ENCODE measurements around the gene TLE7. TPM values are rescaled to one million over a fixed set of nuclear protein-coding genes. Genes with fewer than 3 reads are reported as not detected.

Gene TLE7
- polyA plus RNA-seq, 3 donors, result not detected

DNA sequence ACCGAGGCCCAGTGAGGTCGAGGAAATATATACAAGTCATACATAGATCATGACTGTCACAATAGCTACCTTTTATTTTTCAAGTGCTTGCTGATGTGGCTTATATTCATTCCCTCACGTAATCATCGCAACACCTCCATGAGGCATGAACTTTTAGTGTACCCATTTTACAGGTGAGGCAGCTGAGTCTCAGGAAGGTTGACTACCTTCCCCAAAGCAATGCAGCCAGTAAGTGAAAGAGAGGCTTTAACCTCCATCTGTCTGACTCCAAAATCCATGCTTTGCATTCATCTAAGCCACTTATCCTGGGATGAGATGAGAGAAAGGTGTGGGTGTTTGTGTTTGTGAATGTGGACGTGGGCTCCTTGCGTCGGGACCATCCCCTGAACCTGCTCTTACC is 52.5 kb downstream of the TLE7 start:
- H3K27ac ChIP-seq (ENCODE audit: low read depth, low read length), result no peak overlapping the region
- 73 to 80% (median 80%) methylated on average over 7 of the region's 7 CpGs for WGBS, 3 donors

DNA sequence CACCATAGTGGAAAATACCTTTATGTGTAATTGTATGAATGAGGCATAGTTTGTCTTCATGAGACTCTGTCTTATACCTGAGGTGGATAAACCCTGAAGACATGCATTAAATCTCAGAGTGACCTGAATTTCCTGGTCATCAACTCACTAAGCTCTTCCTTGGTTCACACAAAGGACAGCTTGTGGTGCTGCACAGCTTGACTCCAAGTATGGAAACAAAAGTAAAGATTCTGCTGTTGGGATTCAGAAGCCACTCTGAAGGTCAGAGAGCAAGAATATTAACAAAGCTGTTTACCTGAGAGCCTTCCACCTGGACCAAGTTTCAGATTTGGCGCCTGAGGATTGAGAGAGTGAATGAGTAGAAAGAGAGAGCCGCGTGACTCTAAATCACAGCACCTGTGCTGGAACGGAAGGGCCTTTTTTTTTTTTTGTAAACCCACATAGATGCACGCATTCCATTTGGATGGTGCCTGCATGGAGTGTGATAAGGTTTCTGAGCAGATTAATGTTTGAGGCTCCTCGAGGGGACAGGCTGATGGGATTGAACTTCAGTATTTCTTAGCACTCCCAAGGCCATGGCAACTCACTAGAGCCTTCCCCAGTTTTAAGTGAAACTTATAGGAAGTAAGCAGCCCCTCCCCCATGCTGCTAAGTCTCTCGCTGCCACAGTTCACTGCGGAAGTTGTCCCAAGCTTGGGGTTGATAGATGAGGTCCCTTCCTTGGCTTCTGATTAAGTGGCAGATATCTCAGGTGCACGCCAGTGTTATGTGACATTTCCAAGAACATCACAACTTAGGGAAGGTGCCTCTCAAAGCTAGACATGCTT is 54.6 kb downstream of the TLE7 start:
- WGBS, 3 donors, result 12 to 21% (median 16%) methylated on average over 9 of the region's 9 CpGs

DNA sequence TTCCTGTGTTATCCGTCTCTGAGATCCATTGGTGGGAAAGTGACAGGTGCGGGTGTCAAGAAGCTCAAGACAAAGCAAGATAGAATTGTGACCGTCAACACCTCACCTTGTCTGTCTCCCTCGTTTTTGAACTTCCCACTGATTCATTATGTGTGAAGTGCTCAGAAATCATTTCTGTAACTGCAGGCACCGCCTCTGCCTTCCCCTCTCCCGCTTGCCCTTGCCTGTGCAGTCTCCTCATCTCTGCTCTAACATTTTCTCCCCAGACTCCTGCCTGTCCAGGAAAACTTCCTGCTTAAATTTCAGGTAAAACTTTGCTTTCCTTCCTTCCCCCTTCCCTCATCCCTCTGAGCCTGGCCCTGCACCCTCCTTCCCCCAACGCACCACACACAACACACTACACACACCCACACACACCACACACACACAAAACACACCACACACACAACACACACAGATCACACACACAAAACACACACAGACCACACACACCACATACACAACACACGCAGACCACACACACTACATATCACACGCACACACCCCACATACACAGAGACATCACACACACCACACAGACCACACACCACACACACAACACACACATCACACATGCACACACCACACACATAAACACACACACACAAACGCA is 57.7 kb downstream of the TLE7 start:
- WGBS, 3 donors, result 50 to 66% (median 64%) methylated on average over 10 of the region's 10 CpGs
- H3K27ac ChIP-seq (ENCODE audit: low read depth, low read length), result no peak overlapping the region

More for the DNA sequence above, 54.6 kb downstream of the TLE7 start:
- H3K27ac ChIP-seq (ENCODE audit: low read depth, low read length), result no peak overlapping the region

DNA sequence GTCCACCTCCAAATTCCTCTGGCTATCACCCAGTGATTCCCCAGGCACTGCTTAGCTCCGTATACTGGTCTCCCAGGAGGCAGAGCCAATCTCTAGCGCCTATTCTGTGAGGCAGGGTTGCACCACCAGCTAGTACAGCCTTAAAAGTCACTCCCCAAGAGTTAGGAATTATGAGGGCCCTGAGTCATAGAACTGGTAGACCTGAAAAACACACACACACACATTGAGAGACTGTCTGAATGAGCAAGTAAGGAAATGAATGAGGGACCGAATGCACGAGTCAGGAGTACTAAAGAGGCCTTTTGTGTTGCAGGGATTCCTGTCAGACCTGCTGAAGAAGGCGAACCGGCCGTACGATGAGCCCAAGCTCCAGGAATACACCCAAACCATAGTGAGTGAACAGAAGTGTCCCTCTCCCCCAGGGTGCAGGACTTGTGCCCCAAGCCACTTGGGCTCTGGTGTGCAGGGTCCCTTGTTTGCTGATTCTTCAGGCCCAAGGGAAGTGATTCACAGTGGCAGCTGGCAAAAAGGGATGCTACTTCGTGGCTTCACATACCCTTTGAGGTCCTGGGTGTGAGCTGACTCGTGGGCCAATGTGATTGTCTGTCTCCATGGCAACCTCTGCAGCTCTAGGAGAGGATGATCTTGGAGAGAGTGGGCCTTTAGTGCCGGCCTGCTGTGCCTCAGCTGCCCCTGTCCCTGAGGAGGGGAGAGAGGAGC is 58.6 kb downstream of the TLE7 start:
- WGBS, 3 donors, result 58 to 65% (median 60%) methylated on average over 11 of the region's 11 CpGs
- no peak overlapping the region for H3K27ac ChIP-seq (ENCODE audit: low read depth, low read length)

DNA sequence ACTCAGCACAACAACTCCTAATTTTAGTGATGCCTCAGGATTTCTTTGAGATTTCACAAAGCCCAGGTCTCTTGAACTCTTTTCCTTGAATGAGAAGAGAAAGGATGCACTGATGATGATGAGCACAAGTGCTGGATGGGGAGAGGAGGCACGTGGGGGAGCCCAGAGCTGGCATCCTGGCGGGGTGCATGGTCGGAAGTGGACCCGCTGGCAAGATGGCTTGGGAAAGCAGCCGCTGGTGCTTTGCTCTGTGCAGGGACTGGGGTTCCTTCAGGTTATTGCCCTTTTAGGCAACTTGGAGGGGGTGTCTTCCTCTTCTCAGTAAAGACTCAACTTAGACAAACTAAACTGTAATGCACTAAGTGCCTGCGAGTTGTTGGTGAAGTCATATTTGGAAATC is 61.0 kb downstream of the TLE7 start:
- H3K27ac ChIP-seq (ENCODE audit: low read depth, low read length), result no peak overlapping the region
- 61 to 81% (median 74%) methylated on average over 6 of the region's 6 CpGs for WGBS, 3 donors

Other genes starting within 250 kb of the TLE7 start
- gene HYDIN, start 211.3 kb downstream of the TLE7 start, polyA plus RNA-seq, result under 1 TPM; 0.07 to 0.70 (median 0.67) TPM
- 1 to 10 TPM; 3.4 to 6.2 (median 4.8) TPM for gene CMTR2, start 152.7 kb downstream of the TLE7 start, polyA plus RNA-seq
- gene CALB2, start 83.3 kb downstream of the TLE7 start, polyA plus RNA-seq, result 100 to 1,000 TPM in 1 of 3 donors, 10 to 100 TPM in 1, 1 to 10 TPM in 1; 5.0 to 185 (median 40.5) TPM
- gene ZNF23, start 20.2 kb upstream of the TLE7 start, polyA plus RNA-seq, result 10 to 100 TPM in 1 of 3 donors, 1 to 10 TPM in 2; 3.3 to 11.0 (median 4.2) TPM
- gene ZNF19, start 47.3 kb upstream of the TLE7 start, polyA plus RNA-seq, result 1 to 10 TPM; 1.4 to 2.2 (median 2.0) TPM
- under 1 TPM in 2 of 3 donors, not detected in 1; 0.07 to 0.43 TPM for gene CHST4, start 84.4 kb upstream of the TLE7 start, polyA plus RNA-seq
- under 1 TPM in 2 of 3 donors, not detected in 1; 0.01 to 0.11 TPM for gene TAT, start 135.0 kb upstream of the TLE7 start, polyA plus RNA-seq
- 10 to 100 TPM in 1 of 3 donors, under 1 TPM in 2; 0.16 to 13.1 (median 0.56) TPM for gene MARVELD3, start 184.1 kb upstream of the TLE7 start, polyA plus RNA-seq

Data from adipose tissue (tissue), 3 donors.